Kidney tubule cell (primary cell): ENCODE measurements around the gene CSN1S1.
A peak's percentile ranks its signal among the peaks of the same experiment; 100 is the strongest.

Experiments used
- DNase-seq: peaks from one replicate; pipeline ENCODE4 v3.0.0-alpha.2; 2018; ENCODE audit warnings: low spot score

The CSN1S1 gene

GRCh38 chr4:69994782-69995181, 63.9 kb downstream of the CSN1S1 start:
- DNase-seq: no peak

DNA sequence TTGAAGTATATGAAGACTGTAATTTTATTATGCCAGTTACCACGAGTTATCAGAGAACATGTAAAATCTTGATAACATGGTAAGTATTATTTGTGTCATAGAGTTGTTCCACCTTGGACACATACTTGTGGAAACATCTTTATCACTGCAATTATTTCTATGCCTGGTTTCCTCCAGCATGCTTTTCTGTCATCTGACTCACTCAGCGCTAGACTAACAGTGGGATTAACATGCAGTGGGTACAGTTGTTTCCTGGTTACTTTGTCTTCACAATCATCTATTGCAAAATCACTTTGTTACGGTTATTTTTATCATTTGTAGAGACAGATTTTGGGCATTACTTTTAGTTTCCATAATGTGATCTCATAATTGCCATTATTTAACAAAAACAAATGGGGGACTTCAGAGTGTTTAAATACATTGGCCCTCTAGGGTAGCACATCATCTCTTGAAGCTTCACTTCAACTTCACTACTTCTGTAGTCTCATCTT, 64.7 kb downstream of the CSN1S1 start, which contains the start of gene STATH:
STATH (plus strand) TSS at position 441 of the 491 bp plus-strand sequence. CDS start 2,472 bp downstream, outside the sequence.
- DNase-seq: peak; percentile 9
